H9 (cell line): ENCODE measurements around the gene KRTAP4-1. TPM values are rescaled to one million over a fixed set of nuclear protein-coding genes. Genes with fewer than 3 reads are reported as not detected.

Experiments used
- DNase-seq: peaks from one replicate; pipeline ENCODE4 v3.0.0-alpha.2; 2017
- H2AFZ ChIP-seq: one replicate; pipeline ENCODE4 v1.6.1; 2013; ENCODE audit warnings: mild to moderate bottlenecking, low read length, control low read depth, moderate library complexity
- H2AK5ac ChIP-seq: 2 replicates; pipeline ENCODE4 v1.6.1; 2013; ENCODE audit warnings: low read length, control low read depth, mixed read lengths; ENCODE audit not compliant: insufficient read length
- H2BK120ac ChIP-seq: one replicate; pipeline ENCODE4 v1.6.1; 2013; ENCODE audit warnings: low read depth, mild to moderate bottlenecking, low read length, control low read depth, inconsistent platforms; ENCODE audit not compliant: poor library complexity, severe bottlenecking
- H2BK12ac ChIP-seq: 2 replicates; pipeline ENCODE4 v1.6.1; 2013; ENCODE audit warnings: low read length, control low read depth, mixed read lengths, low read depth; ENCODE audit not compliant: insufficient read length
- H2BK15ac ChIP-seq: 2 replicates; pipeline ENCODE4 v1.6.1; 2013; ENCODE audit warnings: low read depth, low read length, control low read depth
- H2BK20ac ChIP-seq: one replicate; pipeline ENCODE4 v1.6.1; 2013; ENCODE audit warnings: low read depth, mild to moderate bottlenecking, low read length, control low read depth, inconsistent platforms; ENCODE audit not compliant: poor library complexity, severe bottlenecking
- H2BK5ac ChIP-seq: 2 replicates; pipeline ENCODE4 v1.6.1; 2013; ENCODE audit warnings: low read length, control low read depth, mixed read lengths; ENCODE audit not compliant: insufficient read length
- H3K14ac ChIP-seq: 2 replicates; pipeline ENCODE4 v1.6.1; 2013; ENCODE audit warnings: low read length, control low read depth; ENCODE audit not compliant: insufficient read depth
- H3K18ac ChIP-seq: 2 replicates; pipeline ENCODE4 v1.6.1; 2013; ENCODE audit warnings: low read depth, mild to moderate bottlenecking, mixed read lengths, low read length, control low read depth; ENCODE audit not compliant: insufficient read length
- H3K23ac ChIP-seq: 2 replicates; pipeline ENCODE4 v1.6.1; 2013; ENCODE audit warnings: low read length, control low read depth, mixed read lengths, low read depth; ENCODE audit not compliant: insufficient read length
- H3K23me2 ChIP-seq: 2 replicates; pipeline ENCODE4 v1.6.1; 2013; ENCODE audit warnings: low read depth, mild to moderate bottlenecking, mixed read lengths, low read length, control low read depth; ENCODE audit not compliant: insufficient read length, poor library complexity, severe bottlenecking
- H3K27ac ChIP-seq: 2 replicates; pipeline ENCODE4 v1.5.1; 2013; ENCODE audit warnings: low read length, control low read depth, mixed read lengths, low read depth; ENCODE audit not compliant: insufficient read length
- H3K27me3 ChIP-seq: 2 replicates; pipeline ENCODE4 v1.6.1; 2013; ENCODE audit warnings: low read length, control low read depth, inconsistent platforms; ENCODE audit not compliant: insufficient read depth
- H3K4ac ChIP-seq: 2 replicates; pipeline ENCODE4 v1.6.1; 2013; ENCODE audit warnings: low read depth, mild to moderate bottlenecking, control low read depth, inconsistent platforms, low read length, moderate library complexity
- H3K4me1 ChIP-seq: 2 replicates; pipeline ENCODE4 v1.6.1; 2013; ENCODE audit warnings: low read length, control low read depth, inconsistent platforms; ENCODE audit not compliant: insufficient read depth
- H3K4me2 ChIP-seq: 2 replicates; pipeline ENCODE4 v1.6.1; 2013; ENCODE audit warnings: low read length, control low read depth, mixed read lengths; ENCODE audit not compliant: insufficient read length, insufficient read depth
- H3K56ac ChIP-seq: 2 replicates; pipeline ENCODE4 v1.6.1; 2013; ENCODE audit warnings: low read depth, mild to moderate bottlenecking, mixed read lengths, low read length, control low read depth; ENCODE audit not compliant: insufficient read length
- H3K79me1 ChIP-seq: 2 replicates; pipeline ENCODE4 v1.6.1; 2013; ENCODE audit warnings: low read depth, mild to moderate bottlenecking, moderate library complexity, low read length, control low read depth, inconsistent platforms; ENCODE audit not compliant: insufficient read depth, poor library complexity, severe bottlenecking
- H3K79me2 ChIP-seq: 2 replicates; pipeline ENCODE4 v1.6.1; 2013; ENCODE audit warnings: low read length, control low read depth, inconsistent platforms; ENCODE audit not compliant: insufficient read depth
- H3K9ac ChIP-seq: 2 replicates; pipeline ENCODE4 v1.6.1; 2013; ENCODE audit warnings: low read length, control low read depth, mixed read lengths; ENCODE audit not compliant: insufficient read length; ENCODE audit errors: extremely low read depth
- H3K9me3 ChIP-seq: one replicate; pipeline ENCODE4 v1.6.1; 2013; ENCODE audit warnings: low read depth, low read length, inconsistent platforms; ENCODE audit not compliant: control insufficient read depth
- H3T11ph ChIP-seq: one replicate; pipeline ENCODE4 v1.6.1; 2013; ENCODE audit warnings: mild to moderate bottlenecking, low read length, control low read depth, inconsistent platforms
- H4K20me1 ChIP-seq: one replicate; pipeline ENCODE4 v1.6.1; 2013; ENCODE audit not compliant: control insufficient read depth, insufficient read length, insufficient read depth
- H4K5ac ChIP-seq: 2 replicates; pipeline ENCODE4 v1.6.1; 2013; ENCODE audit warnings: low read depth, mild to moderate bottlenecking, mixed read lengths, low read length, control low read depth; ENCODE audit not compliant: insufficient read length
- H4K8ac ChIP-seq: replicated peaks from 2 replicates; pipeline ENCODE4 v1.6.1; 2013; ENCODE audit warnings: low read length, control low read depth, mixed read lengths, low read depth; ENCODE audit not compliant: insufficient read length
- H4K91ac ChIP-seq: 2 replicates; pipeline ENCODE4 v1.6.1; 2013; ENCODE audit warnings: low read depth, mild to moderate bottlenecking, moderate library complexity, mixed read lengths, low read length, control low read depth; ENCODE audit not compliant: insufficient read length
- H3K27ac Mint-ChIP-seq, 3 experiments: 2 replicates in 2 of 3; 3 replicates in 1 of 3; pipeline ENCODE4 v1.8.0; 2020 to 2021; ENCODE audit warnings: mixed read lengths in 3 of 3, mild to moderate bottlenecking in 1 of 3, moderate library complexity in 1 of 3
- H3K27me3 Mint-ChIP-seq: 2 replicates; pipeline ENCODE4 v1.8.0; 2021; ENCODE audit warnings: low read depth, mild to moderate bottlenecking, moderate library complexity, mixed read lengths
- H3K36me3 Mint-ChIP-seq, 3 experiments: 2 replicates in 2 of 3; 3 replicates in 1 of 3; pipeline ENCODE4 v1.8.0; 2020 to 2021; ENCODE audit warnings: low read depth in 3 of 3, mixed read lengths in 3 of 3; ENCODE audit not compliant: insufficient read depth in 1 of 3
- H3K4me1 Mint-ChIP-seq, 2 experiments: 2 replicates each; pipeline ENCODE4 v1.8.0; 2020; ENCODE audit warnings: mixed read lengths in 2 of 2
- H3K4me3 Mint-ChIP-seq, 2 experiments: 2 replicates in 1 of 2; 3 replicates in 1 of 2; pipeline ENCODE4 v1.8.0; 2020 to 2021; ENCODE audit warnings: mild to moderate bottlenecking in 2 of 2, mixed read lengths in 2 of 2, moderate library complexity in 1 of 2
- H3K9me3 Mint-ChIP-seq, 2 experiments: 2 replicates in 1 of 2; 3 replicates in 1 of 2; pipeline ENCODE4 v1.8.0; 2020; ENCODE audit warnings: mild to moderate bottlenecking in 2 of 2, mixed read lengths in 2 of 2, moderate library complexity in 1 of 2
- CTCF ChIP-seq: fragments of 200-600 bp; sonication (generic); conservative IDR thresholded peaks from 3 replicates; pipeline ENCODE4 v1.8.0; 2021; ENCODE audit warnings: antibody characterized with exemption, mild to moderate bottlenecking
- WGBS: extraction: QIAGEN DNeasy Blood & Tissue Kit; methylation state at CpG from one replicate; pipeline ENCODE4 v1.1.7; 2013; ENCODE audit warnings: missing lambda C conversion rate, low lambda C conversion rate, mixed read lengths; ENCODE audit not compliant: insufficient read length; ENCODE audit errors: extremely low coverage; 5-methylcytosine and 5-hydroxymethylcytosine counted together
- total RNA-seq: library from RNA; stranded (reverse); gene quantifications from 2 replicates; pipeline ENCODE4 v1.2.1, GENCODE V29; 2021

Gene KRTAP4-1
- total RNA-seq, 1 experiment from 2014 or later: not detected

- peaks cover 2% of the 10 kb centered on the region; the same call in 1 of the 2 replicates for H3K27me3 Mint-ChIP-seq
Observed at GRCh38 chr17:41153856-41154255, 30.9 kb downstream of the KRTAP4-1 start.

More at GRCh38 chr17:41153856-41154255, 30.9 kb downstream of the KRTAP4-1 start:
- TF ChIP-seq CTCF: no peak
- Histone ChIP-seq H2BK5ac (no peak overlapping the region), H4K5ac (no peak overlapping the region), H2BK20ac (no peak overlapping the region), H3K4ac (no peak overlapping the region), H3K79me1 (no peaks in the 10 kb centered on the region), H2AFZ (no peak overlapping the region), H4K91ac (no peak overlapping the region), H2BK120ac (no peak overlapping the region), H3K9me3 (no peaks in the 10 kb centered on the region), H3K9ac (no peak overlapping the region), H3K79me2 (no peaks in the 10 kb centered on the region), H3K14ac (no peak overlapping the region), H2BK15ac (no peak overlapping the region), H4K20me1 (no peaks in the 10 kb centered on the region), H3K23me2 (no peaks in the 10 kb centered on the region), H3T11ph (no peak overlapping the region), H3K27me3 (no peaks in the 10 kb centered on the region), H3K27ac (no peak overlapping the region), H3K23ac (no peak overlapping the region), H4K8ac (no peak overlapping the region), H3K4me2 (no peak overlapping the region), H3K56ac (no peak overlapping the region), H2AK5ac (no peak overlapping the region), H2BK12ac (no peak overlapping the region), H3K4me1 (no peaks in the 10 kb centered on the region), H3K18ac (no peak overlapping the region)
- Mint-ChIP-seq H3K4me1 (peaks cover 2 to 5% of the 10 kb centered on the region in 2 experiments), H3K4me3 (no peak overlapping the region), H3K9me3 (no peaks in the 10 kb centered on the region), H3K36me3 (no peaks in the 10 kb centered on the region; a peak in 1 of 7 replicates), H3K27ac (no peak overlapping the region)
- WGBS: no CpG with 5 or more reads among the region's 2 CpGs
- no peak for DNase-seq
